Activated CD8-positive, alpha-beta memory T cell treated with anti-CD3 and anti-CD28 coated beads, Interleukin-2, amount 50 U/mL, for 1 hour (primary cell): ENCODE data around the gene SLC9A9.

ENCODE experiments used
- DNase-seq: peaks from one replicate; pipeline ENCODE4 v3.0.0-alpha.2; 2020; ENCODE audit errors: extremely low read depth

SLC9A9 gene

GRCh38 chr3:143843587-143843986, 4.7 kb downstream of the SLC9A9 start:
- DNase-seq: no peak

GRCh38 chr3:143840636-143841035, 7.6 kb downstream of the SLC9A9 start:
- no peak for DNase-seq

GRCh38 chr3:143839980-143840379, 8.3 kb downstream of the SLC9A9 start:
- no peak for DNase-seq

GRCh38 chr3:143837076-143837475, 11.2 kb downstream of the SLC9A9 start:
- no peak for DNase-seq

- DNase-seq: no peak
Observed at GRCh38 chr3:143835312-143835711, 13.0 kb downstream of the SLC9A9 start.

- DNase-seq: no peak
Observed at GRCh38 chr3:143832433-143832832, 15.8 kb downstream of the SLC9A9 start.

GRCh38 chr3:143831994-143832393, 16.3 kb downstream of the SLC9A9 start:
- DNase-seq: no peak

- no peak for DNase-seq
Observed at GRCh38 chr3:143831208-143831607, 17.1 kb downstream of the SLC9A9 start.

GRCh38 chr3:143830786-143831185, 17.5 kb downstream of the SLC9A9 start:
- DNase-seq: no peak

GRCh38 chr3:143830063-143830462, 18.2 kb downstream of the SLC9A9 start:
- no peak for DNase-seq

- DNase-seq: no peak
Observed at GRCh38 chr3:143827425-143827824, 20.8 kb downstream of the SLC9A9 start.

GRCh38 chr3:143826296-143826695, 22.0 kb downstream of the SLC9A9 start:
- DNase-seq: no peak

- no peak for DNase-seq
Observed at GRCh38 chr3:143825513-143825912, 22.8 kb downstream of the SLC9A9 start.

GRCh38 chr3:143824735-143825385, 23.4 kb downstream of the SLC9A9 start:
- DNase-seq: no peak

GRCh38 chr3:143822798-143823197, 25.5 kb downstream of the SLC9A9 start:
- DNase-seq: no peak

- DNase-seq: no peak
Observed at GRCh38 chr3:143822374-143822773, 25.9 kb downstream of the SLC9A9 start.

- DNase-seq: no peak
Observed at GRCh38 chr3:143821862-143822261, 26.4 kb downstream of the SLC9A9 start.

- DNase-seq: no peak
Observed at GRCh38 chr3:143820466-143821221, 27.6 kb downstream of the SLC9A9 start.

GRCh38 chr3:143819890-143820289, 28.4 kb downstream of the SLC9A9 start:
- no peak for DNase-seq

GRCh38 chr3:143814443-143814889, 33.8 kb downstream of the SLC9A9 start:
- DNase-seq: no peak

GRCh38 chr3:143812481-143812880, 35.8 kb downstream of the SLC9A9 start:
- DNase-seq: no peak

GRCh38 chr3:143811602-143812001, 36.7 kb downstream of the SLC9A9 start:
- DNase-seq: no peak

- no peak for DNase-seq
Observed at GRCh38 chr3:143810953-143811265, 37.4 kb downstream of the SLC9A9 start.
